ENCODE results near the gene DNAL1. TPM values are rescaled to one million over a fixed set of nuclear protein-coding genes. Genes with fewer than 3 reads are reported as not detected.

DNAL1 gene
- total RNA-seq, 1 donor from 2014 or later, result 5.9 TPM

DNA sequence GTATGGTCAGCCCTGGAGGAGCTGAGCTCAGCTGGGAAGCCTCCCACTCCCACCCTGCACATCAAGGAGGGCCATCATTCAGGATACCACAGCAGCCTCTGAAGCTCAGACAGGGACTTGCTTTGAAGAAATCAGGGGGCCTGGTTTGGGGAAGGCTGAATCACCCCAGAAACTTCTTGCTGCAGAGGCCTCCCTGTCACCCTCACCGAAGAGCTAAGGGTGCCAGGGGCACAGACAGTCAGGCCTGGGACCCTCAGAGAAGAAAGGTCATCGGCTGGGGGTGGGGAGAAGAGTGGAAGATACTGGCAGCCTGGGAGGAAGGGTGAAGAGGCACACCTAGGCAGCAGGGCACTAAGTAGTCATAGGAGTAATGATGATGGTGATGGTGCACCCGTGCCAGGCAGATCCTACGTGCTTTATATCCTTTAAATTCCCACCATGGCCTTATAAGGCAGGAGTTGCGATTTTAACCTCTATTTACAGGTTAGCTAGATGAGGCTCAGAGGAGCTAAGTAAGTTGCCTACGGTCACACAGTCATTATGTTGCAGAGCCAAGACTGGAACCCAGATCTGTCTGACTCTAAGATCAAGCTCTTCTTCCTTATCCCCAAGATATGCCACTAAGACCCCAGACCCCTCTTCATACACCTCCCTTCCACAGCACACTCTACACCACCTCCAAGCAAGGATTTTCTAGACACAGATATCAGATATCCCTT is 97.9 kb downstream of the DNAL1 start:
- DNase-seq (ENCODE audit: low read depth, low spot score), result no peak

DNA sequence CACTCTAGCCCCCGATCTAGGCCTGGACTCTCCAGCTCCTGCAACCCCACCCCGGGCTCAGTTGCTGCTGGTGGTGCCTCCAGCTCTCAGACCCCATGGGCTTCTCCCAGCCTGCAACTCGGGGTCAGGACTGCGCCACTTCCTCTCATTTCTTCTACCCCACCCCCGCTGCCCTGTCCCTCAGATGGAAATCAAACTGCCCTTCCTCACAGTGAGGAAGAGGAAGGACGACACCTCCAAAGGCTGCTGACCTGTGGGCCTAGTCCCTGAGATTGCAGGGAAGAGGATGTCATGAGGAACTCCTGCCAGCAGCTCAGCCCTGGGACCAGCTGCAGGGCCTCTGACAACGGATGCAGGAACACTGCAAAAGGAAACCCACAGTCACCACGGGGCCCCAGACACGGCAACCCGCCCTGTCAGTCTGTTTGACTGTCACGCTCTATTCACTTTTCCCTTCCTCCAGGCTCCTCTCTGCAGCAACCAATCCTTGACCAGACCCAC is 98.7 kb downstream of the DNAL1 start:
- no peak for DNase-seq (ENCODE audit: low read depth, low spot score)

DNA sequence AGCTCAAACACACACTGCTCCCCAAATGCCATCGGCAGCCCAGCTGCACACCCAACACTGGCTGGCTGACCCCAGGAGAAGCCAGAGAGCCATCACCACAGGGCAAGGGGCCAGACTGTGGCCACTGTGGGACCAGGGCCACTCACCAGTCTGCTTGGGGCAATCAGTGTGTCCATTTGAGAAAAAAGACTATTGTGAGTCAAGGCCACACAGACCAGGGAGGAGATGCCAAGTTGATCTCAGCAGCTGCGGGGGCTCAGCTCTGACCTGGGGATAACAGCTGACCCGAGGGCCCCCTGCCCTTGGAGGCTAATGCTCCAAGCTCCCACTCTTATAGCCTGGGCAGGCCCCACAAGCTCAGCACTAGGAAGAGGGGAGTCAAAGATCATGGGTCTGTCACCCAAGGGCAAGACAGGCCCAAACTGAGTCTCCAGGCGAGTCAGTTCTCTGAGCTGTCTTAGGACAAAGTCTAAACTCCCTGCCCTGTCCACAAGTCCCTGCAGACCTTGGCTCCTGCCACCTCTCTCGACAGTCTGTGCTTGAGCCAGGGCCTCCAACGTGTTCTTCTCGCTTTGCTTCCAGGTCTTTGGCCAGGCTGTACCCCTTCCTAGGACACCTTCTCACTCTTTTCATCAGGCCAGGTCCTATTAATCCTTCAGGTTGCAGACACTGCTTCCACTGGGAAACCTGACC is 99.5 kb downstream of the DNAL1 start:
- no peak for DNase-seq (ENCODE audit: low read depth, low spot score)

DNA sequence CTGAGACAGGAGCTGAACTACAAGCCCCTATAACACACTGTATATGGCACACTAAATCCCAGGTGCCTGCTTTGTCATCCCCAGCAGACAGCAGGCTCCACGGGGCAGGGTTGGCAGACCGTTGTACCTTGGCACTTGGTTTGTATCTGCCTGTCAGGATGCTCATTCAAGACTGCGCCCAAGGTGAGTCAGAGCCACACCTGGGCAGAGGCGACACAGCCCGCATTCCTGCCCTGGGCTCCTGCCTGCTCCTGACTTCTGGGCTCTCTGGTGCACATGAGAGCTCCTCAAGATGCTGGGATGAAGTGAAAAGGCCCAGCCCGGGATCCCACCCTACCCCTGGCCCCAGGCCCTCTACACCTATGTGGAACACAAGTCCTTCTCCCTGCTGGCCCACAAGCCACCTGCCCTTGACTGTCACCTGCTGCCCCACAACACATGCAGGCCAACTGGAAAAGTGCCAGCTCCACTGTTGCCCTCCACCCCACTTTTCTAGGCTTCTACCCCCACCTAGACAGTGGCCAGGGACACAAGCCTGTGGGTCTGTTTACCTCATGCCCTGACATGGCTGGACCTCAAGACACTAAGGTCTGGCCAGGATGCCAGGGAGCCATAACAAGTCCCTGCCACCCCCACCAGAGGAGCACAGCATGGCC is 100.2 kb downstream of the DNAL1 start:
- no peak for DNase-seq (ENCODE audit: low read depth, low spot score)

DNA sequence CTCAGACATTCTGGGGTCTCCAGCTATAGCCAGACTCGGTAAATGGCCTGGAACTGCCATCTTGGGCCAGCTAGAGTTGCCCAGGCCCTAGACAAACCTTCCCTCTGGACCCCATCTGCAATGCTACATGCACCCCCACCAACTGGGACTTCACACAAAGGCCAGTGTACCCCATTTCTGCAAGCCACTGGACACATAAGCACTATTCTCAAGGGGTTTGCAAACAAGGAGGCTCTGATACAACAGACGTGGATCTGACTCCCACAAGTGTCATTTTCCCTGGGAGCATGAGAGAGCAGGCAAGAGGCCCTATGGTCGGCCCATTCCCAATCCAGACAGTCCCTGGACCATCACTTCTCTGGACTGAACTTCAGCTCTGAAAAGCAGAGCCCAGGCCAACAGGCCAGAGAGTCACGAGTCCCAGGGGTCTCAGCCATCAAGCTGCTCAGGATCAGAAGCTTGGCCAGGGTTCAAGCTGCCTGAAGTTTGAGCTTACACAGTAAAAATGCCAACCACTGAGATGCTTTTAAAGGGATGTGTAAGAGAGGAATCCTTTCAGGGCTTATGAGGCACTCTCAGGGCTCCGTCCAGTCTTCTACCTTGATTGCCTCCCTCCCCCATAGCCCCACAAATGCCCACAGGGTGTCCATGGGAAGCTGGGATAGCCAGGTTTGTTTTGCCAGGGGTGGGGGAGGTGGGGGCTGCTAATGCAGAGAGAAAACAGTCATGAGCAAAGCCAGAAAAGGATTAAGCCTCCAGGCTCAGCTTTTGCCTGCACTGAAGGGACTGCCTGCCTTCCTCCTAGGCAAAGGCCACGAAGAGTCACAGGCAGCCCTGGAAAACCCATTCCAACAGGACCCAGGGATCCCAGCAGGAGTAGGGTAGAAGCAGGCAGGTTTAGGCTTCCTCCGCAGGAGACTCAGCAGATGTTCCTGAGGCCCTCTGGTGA is 101.1 kb downstream of the DNAL1 start:
- no peak for DNase-seq (ENCODE audit: low read depth, low spot score)

DNA sequence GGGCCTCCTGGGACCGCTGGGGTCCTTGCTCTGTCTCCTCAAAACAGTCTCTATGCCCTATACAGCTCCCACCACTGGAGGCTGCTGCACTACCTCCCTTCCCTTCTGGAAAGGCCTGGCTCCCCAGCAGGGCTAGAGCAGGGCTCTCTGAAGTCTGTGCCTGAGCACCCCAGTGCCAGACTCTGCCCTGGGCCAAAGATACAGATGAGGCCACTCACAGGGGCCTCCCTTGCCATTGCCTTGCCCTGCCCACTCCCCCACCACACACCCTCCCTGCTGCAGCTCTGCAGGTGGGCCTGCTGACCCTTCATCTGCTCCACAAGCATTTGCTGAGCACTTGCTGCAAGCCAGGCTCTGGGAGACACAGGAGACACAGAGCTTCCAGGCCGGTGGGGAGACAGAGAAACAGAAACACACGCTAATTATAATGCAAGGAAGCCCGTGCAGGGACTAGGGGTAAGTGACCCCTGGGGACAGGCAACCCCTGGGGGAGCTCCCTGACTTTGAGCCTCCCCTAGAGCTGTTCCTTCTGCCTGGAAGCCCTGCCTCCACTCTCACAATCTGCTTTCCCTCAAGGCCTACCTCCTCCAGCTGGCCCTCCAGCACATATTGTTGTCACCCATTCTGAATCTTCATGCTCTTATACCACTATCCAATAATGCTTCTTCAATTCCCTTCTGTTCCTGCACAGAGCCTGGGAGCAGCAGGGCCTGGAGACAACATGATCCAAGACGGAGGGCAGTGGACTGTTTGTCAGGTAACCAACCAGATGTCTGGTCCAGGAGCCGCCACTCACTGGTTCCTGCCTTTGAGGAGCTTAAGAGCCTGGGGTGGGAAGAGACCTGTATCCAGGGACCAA is 102.0 kb downstream of the DNAL1 start:
- DNase-seq (ENCODE audit: low read depth, low spot score), result no peak

DNA sequence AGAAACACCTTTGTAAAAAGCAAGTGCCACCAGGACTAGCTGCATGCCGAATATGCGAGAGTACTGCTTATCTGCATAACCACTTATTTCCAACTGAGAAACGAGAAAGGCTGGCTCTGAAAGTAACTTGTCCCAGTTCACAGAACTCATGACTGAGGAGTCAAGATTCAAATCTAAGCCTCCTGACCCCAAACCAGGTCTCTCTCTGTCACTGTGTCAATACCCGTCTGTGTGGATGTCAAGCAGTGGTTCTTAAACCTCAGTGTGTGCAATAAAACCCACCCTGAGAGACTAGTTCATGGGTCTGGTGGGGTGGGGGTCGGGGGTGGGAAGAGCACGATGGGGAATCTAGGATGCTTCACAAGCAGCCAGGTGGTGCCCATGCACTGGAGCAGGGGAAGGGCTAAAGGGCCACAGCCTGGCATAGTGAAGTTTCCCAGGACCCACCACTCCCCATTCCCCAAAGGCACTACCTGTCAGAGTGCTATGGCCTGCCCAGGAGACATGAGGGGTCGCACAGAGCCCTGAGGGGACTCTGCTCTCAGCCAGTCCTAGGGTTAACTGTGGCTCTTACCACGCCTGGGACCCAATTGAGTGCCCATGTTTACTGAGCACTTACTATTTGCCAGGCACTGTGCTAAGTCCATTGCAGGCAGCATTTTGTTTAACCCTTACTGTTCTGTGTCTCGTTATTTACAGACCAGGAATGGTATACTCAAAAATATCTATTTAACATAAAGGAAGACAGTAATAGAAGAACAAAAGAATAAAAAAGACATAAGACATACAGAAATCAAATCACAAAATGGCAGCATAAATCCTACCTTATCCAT is 102.8 kb downstream of the DNAL1 start:
- no peak for DNase-seq (ENCODE audit: low read depth, low spot score)

DNA sequence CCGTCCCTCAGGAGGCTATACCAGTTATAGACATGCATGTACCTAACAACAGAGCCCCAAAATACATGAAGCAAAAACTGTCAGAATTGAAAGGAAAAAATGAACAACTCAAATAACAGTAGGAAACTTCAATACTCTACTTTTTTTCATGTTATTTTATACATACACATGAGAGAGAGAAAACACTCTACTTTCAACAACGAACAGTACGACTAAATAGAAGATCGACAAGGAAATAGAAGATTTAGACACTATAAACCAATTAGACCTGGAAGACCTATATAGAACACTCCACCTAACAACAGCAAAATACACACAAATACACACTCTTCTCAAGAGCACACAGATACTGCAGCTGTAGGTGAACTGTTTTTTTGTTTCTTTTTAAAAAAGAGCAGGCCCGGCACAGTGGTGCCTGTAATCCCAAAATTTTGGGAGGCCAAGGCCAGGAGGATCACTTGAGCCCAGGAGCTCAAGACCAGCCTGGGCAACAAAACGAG is 104.1 kb downstream of the DNAL1 start:
- no peak for DNase-seq (ENCODE audit: low read depth, low spot score)

DNA sequence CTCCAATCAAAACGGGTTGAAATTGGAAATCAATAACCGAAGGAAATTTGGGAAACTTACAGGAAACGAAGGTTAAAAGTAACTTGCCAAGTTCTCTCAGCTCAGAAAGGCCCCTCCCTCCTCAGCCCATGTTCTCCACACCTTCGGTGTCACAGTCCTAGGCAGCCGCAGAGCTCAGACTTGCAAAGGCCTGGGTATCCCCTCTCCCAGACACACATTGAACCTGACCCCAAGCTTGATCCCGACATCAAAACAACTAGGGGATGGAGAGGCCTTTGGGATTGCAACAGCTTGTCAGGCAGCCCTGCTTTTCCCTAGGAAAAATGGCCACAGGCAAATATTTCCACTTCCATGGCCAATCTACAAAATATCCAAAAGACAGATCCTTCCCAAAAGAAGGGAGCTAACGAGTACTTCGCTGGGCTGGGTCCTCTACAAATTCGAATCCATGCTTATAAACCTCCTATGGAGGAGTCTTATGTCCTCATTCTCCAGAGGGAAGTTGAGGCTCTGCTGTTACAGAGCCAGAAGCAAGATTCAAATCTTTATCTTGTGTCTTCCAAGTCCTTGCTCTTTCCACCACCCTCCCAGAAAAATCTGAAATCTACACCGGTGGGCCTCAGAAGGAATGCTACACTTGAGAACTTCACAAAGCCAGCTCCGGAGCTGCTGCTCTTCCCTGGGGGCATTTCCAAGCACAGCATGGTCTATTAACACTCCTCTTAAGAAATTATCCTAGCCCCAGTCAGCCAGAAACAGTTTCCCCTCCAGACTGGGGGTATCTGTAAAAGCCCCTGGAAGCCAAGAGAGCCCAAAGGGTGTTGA is 105.1 kb downstream of the DNAL1 start:
- DNase-seq (ENCODE audit: low read depth, low spot score), result no peak

DNA sequence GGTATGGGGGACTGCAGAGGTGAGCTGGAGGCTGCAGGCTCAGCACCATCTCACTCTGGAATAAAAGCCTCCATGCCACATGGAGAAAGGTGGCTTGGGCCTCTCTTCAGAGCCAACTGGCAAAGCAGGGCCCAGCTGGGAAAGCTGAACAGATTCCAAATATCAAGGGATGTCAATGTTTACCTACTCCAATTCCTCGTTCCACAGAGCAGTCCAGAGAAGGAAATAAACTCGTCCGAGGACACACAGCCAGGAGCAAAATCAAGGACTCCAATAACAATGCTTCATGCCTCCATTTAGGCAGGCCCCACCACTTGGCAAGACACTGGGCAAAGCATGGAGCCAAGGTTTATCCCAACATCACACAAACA is 105.7 kb downstream of the DNAL1 start:
- no peak for DNase-seq (ENCODE audit: low read depth, low spot score)

DNA sequence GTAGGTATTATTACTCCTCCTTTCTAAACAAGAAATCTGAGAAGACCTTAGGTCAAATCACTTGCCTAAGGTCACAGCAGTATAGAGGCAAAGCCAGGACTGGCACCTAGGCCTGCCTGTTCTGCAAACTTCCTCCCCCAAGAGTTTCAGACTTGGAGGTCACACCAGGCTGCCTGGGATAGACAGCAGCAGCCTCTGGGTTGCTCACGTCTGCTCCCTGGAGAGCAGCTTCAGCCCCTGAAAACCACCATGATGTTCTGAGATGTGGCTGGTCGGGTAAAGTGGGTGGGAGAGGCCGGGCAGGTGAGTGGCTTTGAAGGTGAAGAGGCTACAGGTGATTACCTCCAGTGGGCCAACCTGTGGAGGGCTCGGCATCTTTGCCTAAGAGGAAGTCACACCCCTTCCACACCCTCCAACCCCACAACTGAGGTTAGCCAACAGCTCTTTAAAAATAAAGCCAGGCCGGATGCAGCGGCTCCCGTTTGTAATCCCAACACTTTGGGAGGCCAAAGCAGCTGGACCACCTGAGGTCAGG is 106.4 kb downstream of the DNAL1 start:
- no peak for DNase-seq (ENCODE audit: low read depth, low spot score)

DNA sequence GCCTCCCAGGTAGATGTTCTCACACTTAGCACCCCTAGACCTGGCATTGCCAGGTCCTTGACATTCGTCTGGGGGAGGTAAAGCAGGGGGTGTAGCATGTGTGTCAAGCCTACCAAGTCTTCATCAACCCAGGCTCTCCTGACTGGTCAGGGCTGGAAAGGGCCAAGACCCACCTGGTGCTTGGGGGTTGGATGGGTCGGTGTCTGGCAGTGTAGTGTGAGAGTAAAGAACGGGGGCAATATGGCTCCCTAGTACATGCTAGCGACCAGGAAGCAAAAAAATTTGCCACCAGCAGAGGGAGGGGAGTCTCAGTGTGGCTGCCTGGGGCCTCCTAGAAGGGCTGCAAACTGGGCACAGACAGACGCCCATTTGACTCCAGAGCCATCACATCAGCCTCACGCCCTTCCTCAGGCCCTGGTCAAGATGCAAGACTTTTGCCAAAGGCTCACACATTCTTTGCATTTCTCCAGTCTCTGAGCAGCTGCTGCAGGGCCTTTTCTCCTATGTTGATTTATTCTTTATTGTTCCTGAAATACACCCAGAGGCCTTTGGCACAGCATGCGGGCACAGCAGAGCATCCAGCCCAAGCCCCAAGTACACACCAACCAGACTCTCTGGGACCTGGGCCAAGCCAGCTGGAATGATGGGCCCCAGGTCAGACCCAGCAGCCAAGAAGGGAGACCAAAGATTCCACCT is 107.7 kb downstream of the DNAL1 start:
- DNase-seq (ENCODE audit: low read depth, low spot score), result no peak

Other genes with a start within 250 kb of the DNAL1 start
- gene NUMB, start 186.4 kb upstream of the DNAL1 start, total RNA-seq, result 45.1 and 46.3 TPM in 2 replicates
- gene RIOX1, start 154.1 kb upstream of the DNAL1 start, total RNA-seq, result 27.0 and 31.0 TPM in 2 replicates
- gene ACOT1, start 107.8 kb upstream of the DNAL1 start, total RNA-seq, result 1.4 and 2.0 TPM in 2 replicates
- gene HEATR4, start 86.0 kb upstream of the DNAL1 start, total RNA-seq, result under 0.01 and 0.11 TPM in 2 replicates
- gene ACOT2, start 75.8 kb upstream of the DNAL1 start, total RNA-seq, result 16.2 and 18.0 TPM in 2 replicates
- gene ACOT4, start 53.1 kb upstream of the DNAL1 start, total RNA-seq, result 0.46 and 1.5 TPM in 2 replicates
- gene ACOT6, start 32.5 kb upstream of the DNAL1 start, total RNA-seq, result not detected in 2 replicates
- gene PNMA1, start 69.4 kb downstream of the DNAL1 start, total RNA-seq, result 25.3 and 25.5 TPM in 2 replicates
- gene PTGR2, start 206.8 kb downstream of the DNAL1 start, total RNA-seq, result 1.9 TPM in 2 replicates
- gene ZNF410, start 241.9 kb downstream of the DNAL1 start, total RNA-seq, result 56.8 and 67.2 TPM in 2 replicates

All from pulmonary artery endothelial cell (primary cell).